Measurements from ENCODE around the gene MPZL1. TPM values are rescaled to one million over a fixed set of nuclear protein-coding genes. Genes with fewer than 3 reads are reported as not detected.

MPZL1 gene
- total RNA-seq, result 66.9 TPM

DNA sequence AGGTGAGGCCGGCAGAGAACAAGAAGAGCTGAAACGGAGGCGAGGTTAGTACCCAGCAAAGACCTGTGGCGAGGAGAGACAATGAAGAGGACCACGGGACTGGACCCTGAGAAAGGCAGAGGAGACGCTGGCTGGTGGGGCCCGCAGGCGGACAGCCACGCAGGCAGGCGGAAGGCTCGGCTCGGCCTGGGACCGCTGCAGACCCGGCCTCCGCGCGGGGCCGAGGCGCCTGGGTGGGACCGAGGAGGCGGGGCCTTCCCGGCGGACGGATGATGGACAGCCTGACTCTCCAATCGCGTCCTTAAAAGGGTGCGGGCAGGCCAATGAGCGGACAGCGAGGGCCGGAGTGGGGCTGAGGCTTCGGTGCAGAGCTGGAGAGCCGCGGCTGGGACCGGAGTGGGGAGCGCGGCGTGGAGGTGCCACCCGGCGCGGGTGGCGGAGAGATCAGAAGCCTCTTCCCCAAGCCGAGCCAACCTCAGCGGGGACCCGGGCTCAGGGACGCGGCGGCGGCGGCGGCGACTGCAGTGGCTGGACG is at the start of gene MPZL1:
TSS of gene MPZL1 (plus strand) at position 366 of the 535 bp plus-strand sequence. CDS start 170 bp downstream, outside the sequence.
- peak; percentile 93 for DNase-seq

DNA sequence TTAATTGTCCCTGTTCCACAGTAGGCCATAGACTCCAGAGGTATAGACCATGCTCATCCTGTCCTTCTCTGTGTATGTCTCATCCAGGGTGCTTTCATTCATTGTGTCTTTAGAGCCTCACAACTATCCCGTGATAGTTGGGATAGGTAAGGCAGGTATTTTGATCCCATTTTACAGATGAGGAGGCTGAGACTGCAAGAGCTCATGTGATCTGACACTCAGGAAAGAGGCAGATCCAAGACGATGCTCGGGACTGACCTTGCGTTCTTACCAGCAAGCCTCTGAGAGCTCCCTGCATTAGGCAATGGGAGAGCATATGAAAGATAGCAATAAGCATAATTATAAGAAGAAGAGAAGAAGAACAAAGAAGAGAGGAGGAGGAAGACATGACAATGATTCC is 49.0 kb upstream of the MPZL1 start:
- no peak for DNase-seq

- DNase-seq, result no peak
Observed at GRCh38 chr1:167673265-167673664, 48.5 kb upstream of the MPZL1 start.

GRCh38 chr1:167674156-167674555 is 47.6 kb upstream of the MPZL1 start:
- no peak for DNase-seq

DNA sequence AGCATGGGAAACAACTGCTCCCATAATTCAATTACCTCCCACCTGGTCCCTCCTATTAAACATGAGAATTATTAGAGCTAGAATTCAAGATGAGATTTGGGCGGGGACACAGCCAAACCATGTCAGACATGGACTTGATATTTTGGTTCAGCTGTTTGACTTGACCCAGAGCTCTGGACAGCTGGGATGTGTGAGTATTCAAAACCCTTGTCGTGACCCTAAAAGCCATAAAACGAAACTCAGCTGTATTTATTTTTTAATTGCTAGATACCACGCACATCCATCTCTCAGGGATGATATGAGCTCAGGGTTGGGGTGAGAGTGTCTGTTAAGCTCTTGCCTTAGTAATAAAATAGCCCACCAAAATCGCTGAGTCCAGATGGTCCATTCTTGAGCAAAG is 46.3 kb upstream of the MPZL1 start:
- no peak for DNase-seq

DNA sequence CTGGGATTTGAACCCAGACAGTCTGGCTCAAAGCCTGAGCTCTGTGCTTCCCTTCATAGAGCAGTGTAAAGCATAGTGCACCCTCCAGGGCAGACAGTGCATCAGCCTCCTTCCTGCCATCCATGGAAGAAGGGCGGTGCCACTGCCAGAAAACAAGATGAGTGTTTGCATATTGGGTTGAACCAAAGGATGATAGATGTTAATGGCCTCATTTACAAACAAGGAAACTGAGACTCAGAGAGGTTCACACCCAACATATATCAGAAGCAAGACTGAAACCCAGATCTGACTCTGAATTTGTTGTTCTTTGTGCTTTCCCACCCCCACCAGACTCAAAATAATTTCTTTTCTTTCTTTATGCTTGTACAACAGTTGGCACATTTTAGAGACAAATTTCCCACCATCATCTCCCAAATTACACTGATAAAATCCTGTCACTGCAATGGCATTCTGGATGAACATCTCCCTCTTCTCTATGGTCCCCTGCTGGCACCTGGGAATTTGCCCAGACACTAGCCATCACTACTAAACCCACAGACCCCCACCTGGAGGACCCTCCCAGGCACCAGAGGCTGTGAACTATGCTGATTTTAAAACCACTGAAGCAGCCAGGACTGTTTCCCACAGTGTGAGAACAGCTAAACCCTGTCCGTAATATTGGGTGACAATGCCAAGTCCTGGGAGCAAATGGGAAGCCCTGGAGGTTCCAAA is 45.4 kb upstream of the MPZL1 start:
- no peak for DNase-seq

- DNase-seq, result no peak
Observed at GRCh38 chr1:167676916-167677848, 44.6 kb upstream of the MPZL1 start.

GRCh38 chr1:167678422-167678821 is 43.4 kb upstream of the MPZL1 start:
- no peak for DNase-seq

DNA sequence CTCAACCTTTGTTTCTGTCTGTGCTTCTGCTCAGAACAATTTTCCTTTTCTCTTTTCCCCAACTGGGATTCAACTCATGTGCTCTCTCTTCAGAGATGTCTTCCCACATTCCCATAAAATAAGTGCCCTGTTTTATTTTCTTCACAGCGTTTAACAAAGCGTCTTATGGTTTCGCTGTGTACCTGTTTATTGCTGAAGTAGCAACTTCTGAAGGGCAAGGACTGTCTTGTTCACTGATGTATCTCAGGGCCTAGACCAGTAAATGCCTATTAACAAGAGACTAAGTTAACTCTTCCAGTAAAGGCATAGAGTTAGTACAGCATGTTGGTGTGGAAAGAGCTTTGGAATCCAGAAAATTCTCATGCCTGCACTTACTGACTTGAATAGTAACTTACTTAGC is 42.9 kb upstream of the MPZL1 start:
- DNase-seq, result no peak

- no peak for DNase-seq
Observed at GRCh38 chr1:167679714-167680113, 42.1 kb upstream of the MPZL1 start.

DNA sequence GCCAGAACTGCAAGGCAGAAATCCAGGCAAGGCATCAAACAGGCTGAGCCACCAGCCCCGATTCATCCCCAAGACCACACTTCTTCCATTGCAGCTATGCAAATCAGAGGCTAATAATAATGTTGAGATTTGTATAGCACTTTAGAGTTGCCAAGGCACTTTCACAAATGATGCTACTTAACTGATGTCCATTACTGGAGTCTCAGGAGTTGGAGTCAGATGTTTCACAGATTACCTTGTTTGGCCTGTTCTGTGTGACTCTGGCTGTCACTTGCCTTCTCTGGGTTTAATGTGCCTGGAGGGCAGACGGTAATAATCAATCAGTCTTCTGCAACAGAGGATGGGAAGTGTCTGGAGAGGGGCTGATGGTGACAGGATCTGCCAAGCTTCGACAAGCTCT is 40.8 kb upstream of the MPZL1 start:
- DNase-seq, result no peak

- no peak for DNase-seq
Observed at GRCh38 chr1:167681451-167682098, 40.2 kb upstream of the MPZL1 start.

GRCh38 chr1:167683226-167683625 is 38.6 kb upstream of the MPZL1 start:
- DNase-seq, result no peak

- no peak for DNase-seq
Observed at GRCh38 chr1:167683641-167684502, 37.9 kb upstream of the MPZL1 start.

- no peak for DNase-seq
Observed at GRCh38 chr1:167685844-167686243, 35.9 kb upstream of the MPZL1 start.

DNA sequence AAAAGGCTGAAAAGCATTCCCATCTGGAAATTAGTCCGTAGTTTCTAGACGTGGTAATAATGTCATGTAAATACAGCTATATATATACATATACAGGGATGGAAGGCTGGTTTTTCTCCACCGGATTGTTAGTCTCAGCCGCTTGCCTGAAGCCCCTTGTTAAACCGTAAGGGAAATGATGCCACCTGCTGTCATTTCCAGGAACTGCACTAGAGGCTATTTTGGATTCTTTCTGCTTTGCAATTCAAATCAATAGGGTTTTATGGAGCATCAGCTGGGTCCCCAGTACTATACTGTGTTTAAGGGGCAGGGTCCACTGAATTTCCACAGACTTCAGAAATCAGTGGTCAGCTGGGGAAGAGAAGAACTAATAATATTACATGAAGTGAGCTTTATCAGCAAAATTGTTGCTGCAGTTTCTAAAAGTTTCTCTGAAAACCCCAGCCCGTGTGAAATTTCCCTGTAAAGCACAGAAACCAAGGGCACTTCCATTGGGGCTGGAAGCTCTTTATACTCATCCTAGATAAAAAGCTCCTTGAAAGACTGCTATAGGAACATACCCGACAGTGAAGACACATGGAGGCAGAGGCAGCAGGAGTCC is 33.8 kb upstream of the MPZL1 start:
- DNase-seq, result peak; percentile 59

DNA sequence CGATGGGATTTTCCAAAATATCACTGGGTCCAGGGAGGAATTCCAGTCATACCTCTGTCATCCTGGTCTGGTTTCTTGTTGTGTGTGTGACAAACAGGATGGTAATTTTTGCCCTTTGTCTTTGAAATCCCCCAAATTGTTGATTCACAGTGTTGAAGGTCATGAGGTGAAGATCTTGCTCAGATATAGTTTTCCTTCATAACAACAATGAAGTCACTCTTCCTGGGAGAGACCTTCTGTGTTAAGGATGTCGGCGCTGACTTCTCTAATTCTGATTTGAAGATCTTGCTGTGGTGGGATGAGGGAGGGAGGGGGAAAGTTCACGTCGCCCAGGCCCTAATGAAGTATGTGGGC is 32.2 kb upstream of the MPZL1 start:
- DNase-seq, result no peak

DNA sequence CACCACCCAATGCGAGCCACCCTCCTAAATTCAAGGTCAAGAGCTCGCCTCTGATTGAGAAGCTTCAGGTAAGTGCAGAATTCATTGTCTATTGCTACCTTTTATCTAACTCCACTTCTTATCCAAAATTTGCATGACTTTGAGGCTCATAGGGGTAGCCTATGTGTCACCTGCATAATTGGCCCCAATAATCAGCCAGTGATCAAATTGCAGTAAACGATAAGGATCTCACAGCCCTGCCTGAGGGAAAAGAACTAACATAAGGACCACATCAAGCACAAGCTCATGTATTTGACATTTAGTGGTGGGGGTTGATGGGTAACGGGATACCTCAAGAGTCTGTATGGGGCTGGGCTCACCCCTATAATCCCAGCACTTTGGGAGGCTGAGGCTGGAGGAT is 31.7 kb upstream of the MPZL1 start:
- DNase-seq, result no peak

GRCh38 chr1:167693425-167694045 is 28.2 kb upstream of the MPZL1 start:
- DNase-seq, result no peak

GRCh38 chr1:167694691-167695090 is 27.1 kb upstream of the MPZL1 start:
- DNase-seq, result no peak

GRCh38 chr1:167695147-167695546 is 26.6 kb upstream of the MPZL1 start:
- DNase-seq, result no peak
